HCT116 (cell line): ENCODE data around the gene PRKN. TPM values are rescaled to one million over a fixed set of nuclear protein-coding genes. Genes with fewer than 3 reads are reported as not detected.
"Not testable (repeated sequence)": the region's sequence is repeated elsewhere in the genome, so short reads cannot be mapped to it uniquely, and the experiment has no call there.

ENCODE experiments used
- ATAC-seq: fragments of 200-7000 bp; cut with Tn5 transposase; 2 replicates; pipeline ENCODE4 v1.9.1; 2020; ENCODE audit warnings: mild to moderate bottlenecking, moderate library complexity
- BruUV-seq: library from RNA; stranded (reverse); fragments of 400-500 nt; replicated peaks from 2 replicates; lab custom pipeline; 2021; lab: Mats Ljungman, UMichigan
- CTCF ChIA-PET: fragments of 300-600 bp; sonication (Branson Sonifier 250); formaldehyde crosslinking; loops from one replicate; lab custom pipeline; 2021; ENCODE audit warnings: antibody characterized with exemption; lab: Charles Lee
- POLR2A ChIA-PET: fragments of 300-600, 350-600 bp; sonication (Branson Sonifier 250); formaldehyde crosslinking; loops from one replicate; lab custom pipeline; 2021; ENCODE audit warnings: antibody characterized with exemption; lab: Charles Lee
- RAD21 ChIA-PET, 2 experiments: fragments of 300-600 bp; sonication (Branson Sonifier 250); formaldehyde crosslinking; loops; one replicate each; lab custom pipeline; 2023; ENCODE audit warnings: low total read pairs in 2 of 2; ENCODE audit not compliant: uncharacterized antibody in 2 of 2, unreplicated experiment in 2 of 2, low non-redundant PET in 1 of 2; lab: Charles Lee
- DNase-seq: peaks from one replicate; pipeline ENCODE4 v3.0.0-alpha.2; 2010; ENCODE audit warnings: low read depth, low spot score
- H2AFZ ChIP-seq: fragments of 200-600 bp; shearing (Covaris generic), sonication (generic); 2 replicates; pipeline ENCODE4 v1.6.1; 2017; ENCODE audit warnings: low read depth, mixed run types, mixed read lengths, antibody characterized with exemption, low read length; ENCODE audit not compliant: poor library complexity, severe bottlenecking
- H3K27ac ChIP-seq: 2 replicates; pipeline ENCODE4 v1.5.1; 2012; ENCODE audit warnings: low read depth, low read length
- H3K27me3 ChIP-seq: fragments of 200-600 bp; sonication (generic); 2 replicates; pipeline ENCODE4 v1.6.1; 2016; ENCODE audit warnings: mixed run types, low read length, mixed read lengths; ENCODE audit not compliant: insufficient read depth
- H3K36me3 ChIP-seq, 2 experiments: fragments of 200-500 bp in 1 of 2; fragments of 200-600 bp in 1 of 2; sonication (Bioruptor generic) in 1 of 2; sonication (generic) in 1 of 2; 2 replicates each; pipeline versions ENCODE4 v1.5.1 to v1.6.1; 2014 to 2016; ENCODE audit warnings: low read length in 2 of 2, inconsistent platforms in 1 of 2, mixed read lengths in 1 of 2, mixed run types in 1 of 2; ENCODE audit not compliant: insufficient read depth in 2 of 2, control insufficient read depth in 1 of 2
- H3K4me1 ChIP-seq, 2 experiments: fragments of 200-600 bp in 1 of 2; sonication (generic) in 1 of 2; 2 replicates each; pipeline versions ENCODE4 v1.5.1 to v1.6.1; 2012 to 2017; ENCODE audit warnings: low read length in 2 of 2, inconsistent platforms in 1 of 2, mild to moderate bottlenecking in 1 of 2, mixed read lengths in 1 of 2, mixed run types in 1 of 2, moderate library complexity in 1 of 2; ENCODE audit not compliant: insufficient read depth in 2 of 2, control insufficient read depth in 1 of 2
- H3K4me2 ChIP-seq: fragments of 200-600 bp; sonication (generic); 2 replicates; pipeline ENCODE4 v1.6.1; 2017; ENCODE audit warnings: mixed run types, low read length, mixed read lengths
- H3K4me3 ChIP-seq, 2 experiments: fragments of 200-600 bp in 1 of 2; sonication (generic) in 1 of 2; replicated peaks in 1 of 2; 2 replicates each; pipeline ENCODE4 v1.5.1; 2011 to 2016; ENCODE audit warnings: low read length in 2 of 2, control low read depth in 1 of 2, low read depth in 1 of 2, mild to moderate bottlenecking in 1 of 2, mixed read lengths in 1 of 2, mixed run types in 1 of 2
- H3K79me2 ChIP-seq: fragments of 200-600 bp; sonication (generic); 2 replicates; pipeline ENCODE4 v1.6.1; 2017; ENCODE audit warnings: mild to moderate bottlenecking, mixed run types, low read length, moderate library complexity, mixed read lengths; ENCODE audit not compliant: insufficient read depth
- H3K9ac ChIP-seq: fragments of 200-600 bp; sonication (generic); 2 replicates; pipeline ENCODE4 v1.6.1; 2016; ENCODE audit warnings: low read length, mixed read lengths
- H3K9me2 ChIP-seq: fragments of 200-600 bp; sonication (generic), shearing (Covaris generic); 2 replicates; pipeline ENCODE4 v1.6.1; 2017; ENCODE audit warnings: mixed run types, mild to moderate bottlenecking, moderate library complexity; ENCODE audit not compliant: insufficient read depth
- H3K9me3 ChIP-seq, 2 experiments: fragments of 200-500 bp in 1 of 2; fragments of 200-600 bp in 1 of 2; sonication (Bioruptor generic) in 1 of 2; sonication (generic) in 1 of 2; 2 replicates each; pipeline ENCODE4 v1.6.1; 2014 to 2017; ENCODE audit warnings: low read length in 2 of 2, mixed read lengths in 2 of 2, inconsistent platforms in 1 of 2, low read depth in 1 of 2, mild to moderate bottlenecking in 1 of 2, mixed run types in 1 of 2, moderate library complexity in 1 of 2; ENCODE audit not compliant: control insufficient read depth in 1 of 2, insufficient read depth in 1 of 2
- H4K20me1 ChIP-seq: fragments of 200-600 bp; sonication (generic), shearing (Covaris generic); 2 replicates; pipeline ENCODE4 v1.6.1; 2017; ENCODE audit warnings: mixed run types, mild to moderate bottlenecking, moderate library complexity; ENCODE audit not compliant: insufficient read depth
- CBX3 ChIP-seq: IDR thresholded peaks from 2 replicates; pipeline ENCODE4 v1.6.1; 2012; ENCODE audit warnings: low read depth
- FOSL1 ChIP-seq: IDR thresholded peaks from 2 replicates; pipeline ENCODE4 v1.6.1; 2012; ENCODE audit warnings: low read depth
- JUND ChIP-seq: IDR thresholded peaks from 2 replicates; pipeline ENCODE4 v1.6.1; 2012
- POLR2A ChIP-seq: IDR thresholded peaks from 2 replicates; pipeline ENCODE4 v1.7.0; 2011; ENCODE audit warnings: borderline replicate concordance; ENCODE audit not compliant: insufficient read depth, insufficient read length; ENCODE audit errors: extremely low read depth
- POLR2AphosphoS5 ChIP-seq: IDR thresholded peaks from 2 replicates; pipeline ENCODE4 v1.6.1; 2011; ENCODE audit warnings: mild to moderate bottlenecking, low read depth, low read length, moderate library complexity
- SIN3A ChIP-seq: IDR thresholded peaks from 2 replicates; pipeline ENCODE4 v1.6.1; 2012; ENCODE audit warnings: low read depth
- SRF ChIP-seq: IDR thresholded peaks from 2 replicates; pipeline ENCODE4 v1.6.1; 2012; ENCODE audit warnings: low read depth
- TCF7L2 ChIP-seq: IDR thresholded peaks from 2 replicates; pipeline ENCODE4 v1.7.0; 2011; ENCODE audit warnings: borderline replicate concordance, inconsistent platforms; ENCODE audit not compliant: insufficient read depth, insufficient read length; ENCODE audit errors: extremely low read depth
- ZFX ChIP-seq: fragments of 450-650 bp; IDR thresholded peaks from 2 replicates; pipeline ENCODE4 v1.6.1; 2017
- ZNF274 ChIP-seq: fragments of 200-500 bp; sonication (Bioruptor generic); IDR thresholded peaks from 2 replicates; pipeline ENCODE4 v1.6.1; 2014; ENCODE audit warnings: mild to moderate bottlenecking, low read depth, low read length, inconsistent platforms
- intact Hi-C: fragments of 100-400 bp; cut with micrococcal nuclease; formaldehyde crosslinking; loops from 2 replicates; pipeline ENCODE4 v1.10.0; 2022
- total RNA-seq: library from RNA; stranded (reverse); gene quantifications from one replicate; pipeline ENCODE4 v1.2.1, GENCODE V29; 2021; ENCODE audit not compliant: unreplicated experiment
- TF ChIP-seq, protein P1 (sequence below): IDR thresholded peaks from 2 replicates; pipeline ENCODE4 v1.6.1; 2012
- TF ChIP-seq, protein P2 (sequence below), 3 experiments: fragments of 200-600 bp in 1 of 3; sonication (generic) in 1 of 3; IDR thresholded peaks in 2 of 3; conservative IDR thresholded peaks in 1 of 3; 2 replicates each; pipeline ENCODE4 v1.5.1; 2012 to 2017; ENCODE audit warnings: low read depth in 2 of 3, low read length in 2 of 3, antibody characterized with exemption in 1 of 3, borderline replicate concordance in 1 of 3, control low read depth in 1 of 3, mild to moderate bottlenecking in 1 of 3, mixed read lengths in 1 of 3, mixed run types in 1 of 3, moderate library complexity in 1 of 3; ENCODE audit not compliant: insufficient read depth in 1 of 3
- TF ChIP-seq, protein P3 (sequence below): IDR thresholded peaks from 2 replicates; pipeline ENCODE4 v1.6.1; 2011; ENCODE audit warnings: mild to moderate bottlenecking, low read length, moderate library complexity; ENCODE audit not compliant: insufficient replicate concordance; ENCODE audit errors: extremely low read depth

Gene PRKN
- total RNA-seq, 1 experiment from 2014 or later: 2.6 TPM

DNA sequence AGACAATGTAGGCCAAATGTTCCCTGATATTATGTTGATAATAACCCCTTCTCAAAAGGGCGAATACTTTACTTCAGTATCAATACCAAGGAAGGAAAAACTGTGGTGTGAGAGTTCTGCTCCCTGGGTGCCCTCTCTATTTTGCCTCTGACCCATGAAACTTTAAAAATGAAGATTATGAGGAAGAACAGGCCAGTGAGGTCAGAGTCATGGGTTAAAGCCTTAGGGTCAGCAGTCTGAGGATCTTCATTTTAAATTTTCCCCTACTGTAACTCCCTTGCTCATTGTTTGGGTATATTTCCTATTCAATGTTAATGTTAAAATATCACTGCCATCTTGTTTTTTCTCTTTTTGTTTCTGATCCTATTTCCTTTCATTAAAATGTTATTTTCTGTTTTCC lies 47.9 kb downstream of the PRKN start:
- ChIA-PET CTCF (no interaction called here), RAD21 (no interaction called here), POLR2A (no interaction called here)
- TF ChIP-seq TCF7L2 (no peak), JUND (no peak), SRF (no peak), FOSL1 (no peak), CBX3 (no peak), POLR2AphosphoS5 (no peak), POLR2A (no peak), ZFX (no peak), ZNF274 (no peak), SIN3A (no peak)
- TF ChIP-seq, protein P1, sequence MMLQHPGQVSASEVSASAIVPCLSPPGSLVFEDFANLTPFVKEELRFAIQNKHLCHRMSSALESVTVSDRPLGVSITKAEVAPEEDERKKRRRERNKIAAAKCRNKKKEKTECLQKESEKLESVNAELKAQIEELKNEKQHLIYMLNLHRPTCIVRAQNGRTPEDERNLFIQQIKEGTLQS: no peak
- TF ChIP-seq, protein P2, sequence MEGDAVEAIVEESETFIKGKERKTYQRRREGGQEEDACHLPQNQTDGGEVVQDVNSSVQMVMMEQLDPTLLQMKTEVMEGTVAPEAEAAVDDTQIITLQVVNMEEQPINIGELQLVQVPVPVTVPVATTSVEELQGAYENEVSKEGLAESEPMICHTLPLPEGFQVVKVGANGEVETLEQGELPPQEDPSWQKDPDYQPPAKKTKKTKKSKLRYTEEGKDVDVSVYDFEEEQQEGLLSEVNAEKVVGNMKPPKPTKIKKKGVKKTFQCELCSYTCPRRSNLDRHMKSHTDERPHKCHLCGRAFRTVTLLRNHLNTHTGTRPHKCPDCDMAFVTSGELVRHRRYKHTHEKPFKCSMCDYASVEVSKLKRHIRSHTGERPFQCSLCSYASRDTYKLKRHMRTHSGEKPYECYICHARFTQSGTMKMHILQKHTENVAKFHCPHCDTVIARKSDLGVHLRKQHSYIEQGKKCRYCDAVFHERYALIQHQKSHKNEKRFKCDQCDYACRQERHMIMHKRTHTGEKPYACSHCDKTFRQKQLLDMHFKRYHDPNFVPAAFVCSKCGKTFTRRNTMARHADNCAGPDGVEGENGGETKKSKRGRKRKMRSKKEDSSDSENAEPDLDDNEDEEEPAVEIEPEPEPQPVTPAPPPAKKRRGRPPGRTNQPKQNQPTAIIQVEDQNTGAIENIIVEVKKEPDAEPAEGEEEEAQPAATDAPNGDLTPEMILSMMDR (IDR thresholded peaks at IDR 0.05 in 2 of 3, conservative IDR thresholded peaks at IDR 0.05 in 1 of 3; ENCODE audit: borderline replicate concordance in 1 of 3, insufficient read depth in 1 of 3, low read depth in 2 of 3, low read length in 2 of 3): no peak
- TF ChIP-seq, protein P3, sequence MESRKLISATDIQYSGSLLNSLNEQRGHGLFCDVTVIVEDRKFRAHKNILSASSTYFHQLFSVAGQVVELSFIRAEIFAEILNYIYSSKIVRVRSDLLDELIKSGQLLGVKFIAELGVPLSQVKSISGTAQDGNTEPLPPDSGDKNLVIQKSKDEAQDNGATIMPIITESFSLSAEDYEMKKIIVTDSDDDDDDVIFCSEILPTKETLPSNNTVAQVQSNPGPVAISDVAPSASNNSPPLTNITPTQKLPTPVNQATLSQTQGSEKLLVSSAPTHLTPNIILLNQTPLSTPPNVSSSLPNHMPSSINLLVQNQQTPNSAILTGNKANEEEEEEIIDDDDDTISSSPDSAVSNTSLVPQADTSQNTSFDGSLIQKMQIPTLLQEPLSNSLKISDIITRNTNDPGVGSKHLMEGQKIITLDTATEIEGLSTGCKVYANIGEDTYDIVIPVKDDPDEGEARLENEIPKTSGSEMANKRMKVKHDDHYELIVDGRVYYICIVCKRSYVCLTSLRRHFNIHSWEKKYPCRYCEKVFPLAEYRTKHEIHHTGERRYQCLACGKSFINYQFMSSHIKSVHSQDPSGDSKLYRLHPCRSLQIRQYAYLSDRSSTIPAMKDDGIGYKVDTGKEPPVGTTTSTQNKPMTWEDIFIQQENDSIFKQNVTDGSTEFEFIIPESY: no peak
- BruUV-seq: no TSS peak
- Histone ChIP-seq H3K36me3 (no peaks in the 10 kb centered on the region), H2AFZ (no peak overlapping the region), H3K9me2 (no peaks in the 10 kb centered on the region), H3K9ac (no peak overlapping the region), H3K4me2 (no peak overlapping the region), H3K4me3 (no peak overlapping the region), H4K20me1 (no peaks in the 10 kb centered on the region; the same call in 1 of the 2 replicates), H3K27ac (no peak overlapping the region), H3K4me1 (no peaks in the 10 kb centered on the region), H3K9me3 (no peaks in the 10 kb centered on the region), H3K27me3 (no peaks in the 10 kb centered on the region), H3K79me2 (no peaks in the 10 kb centered on the region)
- DNase-seq (no peak), ATAC-seq (no peak)
- intact Hi-C loops: no loop called here

DNA sequence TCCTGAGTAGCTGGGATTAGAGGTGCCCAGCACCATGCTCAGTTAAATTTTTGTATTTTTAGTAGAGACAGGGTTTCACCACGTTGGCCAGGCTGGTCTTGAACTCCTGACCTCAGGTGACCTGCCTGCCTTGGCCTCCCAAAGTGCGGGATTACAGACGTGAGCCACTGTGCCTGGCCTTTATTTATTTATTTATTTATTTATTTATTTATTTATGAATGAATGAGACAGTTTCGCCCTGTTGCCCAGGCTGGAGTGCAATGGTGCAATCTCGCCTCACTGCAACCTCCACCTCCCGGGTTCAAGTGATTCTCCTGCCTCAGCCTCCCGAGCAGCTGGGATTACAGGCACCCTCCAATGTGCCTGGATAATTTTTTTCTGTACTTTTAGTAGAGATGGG lies 48.7 kb downstream of the PRKN start:
- H3K9ac ChIP-seq, H3K27me3 ChIP-seq, CTCF ChIA-PET, H3K27ac ChIP-seq, H3K4me3 ChIP-seq, H3K9me3 ChIP-seq, H4K20me1 ChIP-seq, RAD21 ChIA-PET, H3K36me3 ChIP-seq, BruUV-seq, H3K79me2 ChIP-seq, H3K9me2 ChIP-seq, ATAC-seq, H3K4me2 ChIP-seq, DNase-seq, POLR2A ChIA-PET, H2AFZ ChIP-seq, H3K4me1 ChIP-seq, intact Hi-C loops: not testable (repeated sequence)
